ENCODE measurements around the gene PEX14. TPM values are rescaled to one million over a fixed set of nuclear protein-coding genes. Genes with fewer than 3 reads are reported as not detected.

Gene PEX14
- total RNA-seq, 1 experiment from 2014 or later: 29.3 TPM

DNA sequence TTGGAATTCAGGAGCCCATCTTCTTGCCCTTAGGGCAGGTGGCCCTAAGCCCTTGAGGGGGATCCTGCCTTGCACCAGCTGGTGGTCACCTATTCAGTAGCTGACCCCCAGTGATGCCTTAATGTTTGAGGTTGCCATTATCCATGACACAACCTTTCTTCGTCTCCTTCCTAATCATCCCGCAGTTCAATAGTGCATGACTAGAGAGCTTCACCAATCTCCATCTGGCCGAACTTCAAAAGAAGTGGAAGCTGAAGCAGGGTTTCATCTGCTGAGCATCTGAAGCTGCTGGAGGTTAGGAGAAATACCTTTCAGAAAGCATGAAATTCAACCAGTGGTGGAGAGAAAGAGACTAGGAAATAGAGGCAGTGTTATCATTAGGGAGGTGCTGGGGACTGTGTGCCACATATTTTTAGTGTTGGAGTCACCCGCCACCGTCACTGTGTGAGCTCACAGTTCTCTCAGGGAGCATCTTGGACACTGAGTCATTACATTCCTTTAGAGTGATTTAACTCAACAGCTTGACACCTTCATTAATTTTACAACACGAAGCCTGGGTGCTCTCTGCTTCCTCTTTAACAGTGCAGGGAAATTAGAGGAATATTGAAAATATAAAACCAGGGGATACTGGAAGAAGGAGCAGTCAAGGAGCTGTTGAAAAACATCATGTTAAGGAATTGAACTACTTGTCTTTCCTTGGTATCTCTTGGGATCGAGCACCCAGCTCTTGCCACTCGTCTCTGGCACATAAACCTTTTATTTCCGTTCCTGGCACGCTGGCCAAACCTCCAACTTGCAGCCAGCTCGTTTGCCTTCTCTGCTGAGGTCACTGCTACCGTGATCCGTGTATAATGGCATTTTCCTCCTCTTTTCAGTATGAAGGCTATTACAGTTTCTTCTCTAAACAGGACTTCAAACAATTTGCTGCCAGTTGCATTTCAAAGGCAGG lies 53.6 kb downstream of the PEX14 start (continued):
- TF ChIP-seq CTCF (IDR thresholded peaks at IDR 0.05 in 2 of 3, conservative IDR thresholded peaks at IDR 0.05 in 1 of 3; ENCODE audit: borderline replicate concordance in 1 of 3, insufficient read depth in 1 of 3, low read depth in 2 of 3, low read length in 2 of 3) (no peak), CBX3 (IDR thresholded peaks at IDR 0.05; ENCODE audit: low read depth) (peak; percentile 83; the same call in 1 of the 2 replicates), POLR2A (IDR thresholded peaks at IDR 0.05; ENCODE audit: borderline replicate concordance, extremely low read depth, insufficient read depth, insufficient read length) (no peak), SRF (IDR thresholded peaks at IDR 0.05; ENCODE audit: low read depth) (no peak)

GRCh38 chr1:10529091-10529490 lies 54.3 kb downstream of the PEX14 start:
- Histone ChIP-seq H3K4me2 (ENCODE audit: low read length) (peak overlapping the region; percentile 84), H3K9me3 (ENCODE audit: control insufficient read depth in 1 of 2, insufficient read depth in 1 of 2, low read depth in 1 of 2, low read length in 2 of 2) (no peaks in the 10 kb centered on the region), H3K36me3 (ENCODE audit: control insufficient read depth in 1 of 2, insufficient read depth in 2 of 2, low read length in 2 of 2) (no peaks in the 10 kb centered on the region), H3K27ac (ENCODE audit: low read depth, low read length) (peak overlapping the region; percentile 51; the same call in 1 of the 2 replicates), H3K79me2 (ENCODE audit: insufficient read depth, low read length) (peaks cover 70% of the 10 kb centered on the region), H3K27me3 (ENCODE audit: insufficient read depth, low read length) (no peaks in the 10 kb centered on the region), H3K9me2 (ENCODE audit: insufficient read depth) (no peaks in the 10 kb centered on the region), H4K20me1 (ENCODE audit: insufficient read depth) (no peaks in the 10 kb centered on the region), H2AFZ (ENCODE audit: low read depth, low read length, poor library complexity, severe bottlenecking) (no peak overlapping the region), H3K4me3 (replicated peaks in 1 of 2; ENCODE audit: low read depth in 1 of 2, low read length in 2 of 2) (peak overlapping the region in 1 of 2 experiments; percentile 37; a peak in 1 of 4 replicates), H3K9ac (ENCODE audit: low read length) (peak overlapping the region; percentile 37), H3K4me1 (ENCODE audit: control insufficient read depth in 1 of 2, insufficient read depth in 2 of 2, low read length in 2 of 2) (peaks cover 27 to 42% of the 10 kb centered on the region in 2 experiments)
- intact Hi-C loops (cut with micrococcal nuclease): no loop called here
- ATAC-seq (no peak), DNase-seq (ENCODE audit: low read depth, low spot score) (no peak)
- ChIA-PET RAD21 (ENCODE audit: low non-redundant PET in 1 of 2, low total read pairs in 2 of 2, uncharacterized antibody in 2 of 2, unreplicated experiment in 2 of 2) (no interaction called here), CTCF (interaction anchor here (1.2 to 1.7 kb wide), 4 partner anchors 18 to 338 kb away, joined by 3 to 10 read pairs (median 6); no protein-coding TSS in a partner anchor), POLR2A (no interaction called here)
- BruUV-seq (replicated peaks): no TSS peak
- no peak for TF ChIP-seq CBX3 (IDR thresholded peaks at IDR 0.05; ENCODE audit: low read depth)
- TF ChIP-seq POLR2AphosphoS5 (IDR thresholded peaks at IDR 0.05; ENCODE audit: low read depth, low read length): no peak
- no peak for TF ChIP-seq ZFX (IDR thresholded peaks at IDR 0.05)
- no peak for TF ChIP-seq ZBTB33 (IDR thresholded peaks at IDR 0.05; ENCODE audit: extremely low read depth, insufficient replicate concordance, low read length)
- TF ChIP-seq FOSL1 (IDR thresholded peaks at IDR 0.05; ENCODE audit: low read depth): no peak
- TF ChIP-seq ATF3 (IDR thresholded peaks at IDR 0.05): no peak
- TF ChIP-seq CTCF (IDR thresholded peaks at IDR 0.05 in 2 of 3, conservative IDR thresholded peaks at IDR 0.05 in 1 of 3; ENCODE audit: borderline replicate concordance in 1 of 3, insufficient read depth in 1 of 3, low read depth in 2 of 3, low read length in 2 of 3): no peak
- TF ChIP-seq RAD21 (IDR thresholded peaks at IDR 0.05; ENCODE audit: low read depth): no peak
- no peak for TF ChIP-seq MAX (IDR thresholded peaks at IDR 0.05)
- no peak for TF ChIP-seq EGR1 (IDR thresholded peaks at IDR 0.05; ENCODE audit: low read depth)
- TF ChIP-seq YY1 (IDR thresholded peaks at IDR 0.05; ENCODE audit: extremely low read depth, insufficient replicate concordance, low read depth, low read length): no peak
- TF ChIP-seq EZH2phosphoT487 (IDR thresholded peaks at IDR 0.05; ENCODE audit: borderline replicate concordance): no peak
- no peak for TF ChIP-seq JUND (IDR thresholded peaks at IDR 0.05)
- no peak for TF ChIP-seq CEBPB (IDR thresholded peaks at IDR 0.05; ENCODE audit: low read depth)
- TF ChIP-seq POLR2A (IDR thresholded peaks at IDR 0.05; ENCODE audit: borderline replicate concordance, extremely low read depth, insufficient read depth, insufficient read length): no peak
